Keratinocyte (primary cell): Measurements from ENCODE around the gene FBXO9. TPM values are rescaled to one million over a fixed set of nuclear protein-coding genes. Genes with fewer than 3 reads are reported as not detected.
A peak's percentile ranks its signal among the peaks of the same experiment; 100 is the strongest.

Source experiments
- DNase-seq: peaks from one replicate; pipeline ENCODE4 v3.0.0-alpha.2; 2011; ENCODE audit warnings: low read depth, missing footprints, low spot score
- FAIRE-seq: peaks from 2 replicates; lab custom pipeline; 2011; peaks lifted over from hg19 to GRCh38; lab: Jason Lieb, UNC
- H2AFZ ChIP-seq: 2 replicates; pipeline ENCODE4 v1.6.0; 2012; ENCODE audit warnings: low read length, control low read depth, inconsistent platforms; ENCODE audit not compliant: control insufficient read depth
- H3K27ac ChIP-seq: 2 replicates; pipeline ENCODE4 v1.5.1; 2011; ENCODE audit warnings: low read length; ENCODE audit not compliant: control insufficient read depth, insufficient read depth
- H3K27me3 ChIP-seq: 3 replicates; pipeline ENCODE4 v1.6.0; 2011; ENCODE audit warnings: low read length; ENCODE audit not compliant: control insufficient read depth, insufficient read depth; ENCODE audit errors: extremely low read depth
- H3K36me3 ChIP-seq, 2 experiments: 2 replicates in 1 of 2; 3 replicates in 1 of 2; pipeline ENCODE4 v1.5.1; 2011; ENCODE audit warnings: low read length in 2 of 2, mild to moderate bottlenecking in 1 of 2; ENCODE audit not compliant: control insufficient read depth in 2 of 2, insufficient read depth in 2 of 2; ENCODE audit errors: extremely low read depth in 1 of 2
- H3K4me1 ChIP-seq: 3 replicates; pipeline ENCODE4 v1.5.1; 2011; ENCODE audit warnings: low read length; ENCODE audit not compliant: control insufficient read depth, insufficient read depth; ENCODE audit errors: extremely low read depth
- H3K4me2 ChIP-seq: 3 replicates; pipeline ENCODE4 v1.6.0; 2011; ENCODE audit warnings: low read depth, low read length; ENCODE audit not compliant: control insufficient read depth, insufficient read depth; ENCODE audit errors: extremely low read depth
- H3K4me3 ChIP-seq, 3 experiments: fragments of 200-600 bp in 1 of 3; sonication (generic) in 1 of 3; 2 replicates in 2 of 3; 3 replicates in 1 of 3; pipeline ENCODE4 v1.5.1; 2011 to 2016; ENCODE audit warnings: low read length in 3 of 3, mild to moderate bottlenecking in 3 of 3, control low read depth in 2 of 3, inconsistent platforms in 1 of 3, low read depth in 1 of 3, mixed read lengths in 1 of 3, mixed run types in 1 of 3, moderate library complexity in 1 of 3; ENCODE audit not compliant: control insufficient read depth in 2 of 3, insufficient read depth in 2 of 3; ENCODE audit errors: extremely low read depth in 1 of 3
- H3K79me2 ChIP-seq: 2 replicates; pipeline ENCODE4 v1.6.0; 2012; ENCODE audit warnings: low read length; ENCODE audit not compliant: control insufficient read depth, insufficient read depth
- H3K9ac ChIP-seq: 3 replicates; pipeline ENCODE4 v1.6.0; 2011; ENCODE audit warnings: low read length; ENCODE audit not compliant: control insufficient read depth, insufficient read depth; ENCODE audit errors: extremely low read depth
- H3K9me1 ChIP-seq: 3 replicates; pipeline ENCODE4 v1.6.0; 2011; ENCODE audit warnings: low read length; ENCODE audit not compliant: control insufficient read depth, insufficient read depth; ENCODE audit errors: extremely low read depth
- H3K9me3 ChIP-seq: 2 replicates; pipeline ENCODE4 v1.5.1; 2012; ENCODE audit warnings: low read depth, low read length; ENCODE audit not compliant: control insufficient read depth
- H4K20me1 ChIP-seq: 3 replicates; pipeline ENCODE4 v1.6.0; 2011; ENCODE audit warnings: low read length; ENCODE audit not compliant: control insufficient read depth, insufficient read depth; ENCODE audit errors: extremely low read depth
- EZH2 ChIP-seq: IDR thresholded peaks from one replicate; pipeline ENCODE4 v1.6.1; 2012; ENCODE audit warnings: inconsistent platforms, mild to moderate bottlenecking, low read length, moderate library complexity
- dilution Hi-C: fragments of 300-500 bp; cut with MboI; formaldehyde crosslinking; loops from one replicate; pipeline ENCODE4 v1.7.0; 2020; ENCODE audit warnings: low sequenced_read_pairs; ENCODE audit not compliant: extremely low pct_ligation_motif_present
- polyA minus RNA-seq, 3 experiments: library from RNA; depleted of rRNA, polyadenylated mRNA; stranded (reverse); fragments of >200 nt; gene quantifications; 1 replicate in 1 of 3; 2 replicates in 1 of 3; 3 replicates in 1 of 3; pipeline ENCODE4 v1.2.3, GENCODE V29; 2011
- polyA plus RNA-seq, 5 experiments: library from polyadenylated mRNA; depleted of rRNA in 3 of 5; stranded (reverse) in 3 of 5; stranded (forward) in 1 of 5; unstranded in 1 of 5; fragments of >200 nt; gene quantifications; 1 replicate in 1 of 5; 2 replicates in 3 of 5; 3 replicates in 1 of 5; pipeline versions ENCODE4 v1.2.1 to v1.2.3, GENCODE V29; 2011 to 2012; ENCODE audit warnings: missing spikeins in 2 of 5, low read depth in 1 of 5, low replicate concordance in 1 of 5
- TF ChIP-seq, protein P1 (sequence below), 3 experiments: IDR thresholded peaks in 1 of 3; conservative IDR thresholded peaks in 1 of 3; optimal IDR thresholded peaks in 1 of 3; 2 replicates in 2 of 3; 3 replicates in 1 of 3; pipeline versions ENCODE3 to v1.5.1; 2011; ENCODE audit warnings: low read length in 3 of 3, mild to moderate bottlenecking in 3 of 3, moderate library complexity in 2 of 3, control low read depth in 1 of 3, inconsistent platforms in 1 of 3; ENCODE audit not compliant: insufficient read depth in 2 of 3; ENCODE audit errors: extremely low read depth in 1 of 3

Gene FBXO9
- polyA plus RNA-seq (51.5 to 71.8 TPM (median 52.1 TPM) in 3 replicates), polyA minus RNA-seq (28.5 to 38.0 TPM (median 29.0 TPM) in 3 replicates)
- polyA plus RNA-seq (2011; ENCODE audit: low read depth), result 52.7 TPM
- polyA plus RNA-seq (2011; cell fraction: cytosol; rRNA removed), result 33.6 and 50.0 TPM in 2 replicates
- polyA plus RNA-seq (2011; cell fraction: nucleus; rRNA removed), result 111 and 144 TPM in 2 replicates
- 25.5 and 36.4 TPM in 2 replicates for polyA plus RNA-seq (2012; ENCODE audit: low replicate concordance)
- polyA minus RNA-seq (2011; cell fraction: cytosol; rRNA and poly(A)+ RNA removed), result 42.2 TPM
- polyA minus RNA-seq (2011; cell fraction: nucleus; rRNA and poly(A)+ RNA removed), result 16.0 and 31.1 TPM in 2 replicates

DNA sequence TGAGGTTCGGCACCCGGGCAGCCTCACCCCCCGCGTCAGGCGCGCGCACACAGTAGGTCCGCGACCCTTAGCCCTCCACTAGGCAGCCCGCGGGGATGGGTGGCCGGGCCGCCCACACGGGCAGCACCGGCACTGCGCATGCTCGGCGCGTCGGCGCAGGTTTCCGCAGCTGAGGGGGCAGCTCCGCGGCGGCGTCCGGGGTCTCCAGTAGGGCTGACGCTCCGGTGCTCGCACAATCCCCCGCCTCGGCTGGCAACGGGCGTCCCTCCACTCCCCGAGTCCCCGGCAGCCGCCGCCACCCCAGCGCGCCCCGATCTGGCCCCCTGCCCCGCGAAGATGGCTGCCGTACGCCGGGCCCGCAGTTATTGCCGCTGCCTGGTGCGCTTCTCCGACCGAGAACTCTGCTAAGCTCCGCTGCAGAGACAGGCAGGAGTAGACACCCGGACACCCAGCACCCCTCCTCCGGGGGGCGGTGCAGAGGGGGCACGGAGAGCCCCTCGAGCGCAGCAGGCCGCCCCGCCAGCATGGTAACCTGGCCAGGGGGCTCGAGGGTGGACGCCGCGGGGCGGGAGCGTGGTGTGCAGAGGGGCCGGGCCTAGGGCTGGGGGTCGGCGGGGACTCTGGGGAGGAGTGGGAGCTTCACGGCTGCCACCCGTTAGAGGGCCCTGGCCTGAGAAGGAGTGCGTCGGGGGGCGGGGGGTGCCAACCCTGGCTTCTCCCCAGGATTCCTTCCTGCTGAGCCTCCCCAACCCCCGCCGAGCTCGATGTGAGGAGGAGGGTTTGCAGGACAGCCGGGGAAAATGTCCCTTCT lies at the start of gene FBXO9:
Gene FBXO9 (plus strand): TSS at position 139 of the 811 bp plus-strand sequence. CDS start 386 bp downstream, at position 525.
- Histone ChIP-seq H2AFZ (peak within 1 kb of the TSS; percentile 97), H3K4me3 (peak within 1 kb of the TSS; percentile 87 to 97 (median 92)), H3K27me3 (no peaks in the 10 kb centered on the region), H3K36me3 (no peaks in the 10 kb centered on the region), H3K9me3 (no peaks in the 10 kb centered on the region), H3K27ac (peak within 1 kb of the TSS; percentile 72), H3K4me1 (peaks cover 15% of the 10 kb centered on the region), H4K20me1 (no peaks in the 10 kb centered on the region), H3K9ac (peak within 1 kb of the TSS; percentile 71), H3K4me2 (peak within 1 kb of the TSS; percentile 92), H3K9me1 (no peaks in the 10 kb centered on the region), H3K79me2 (peaks cover 26% of the 10 kb centered on the region)
- no peak for DNase-seq
- no peak for TF ChIP-seq EZH2
- TF ChIP-seq, protein P1, sequence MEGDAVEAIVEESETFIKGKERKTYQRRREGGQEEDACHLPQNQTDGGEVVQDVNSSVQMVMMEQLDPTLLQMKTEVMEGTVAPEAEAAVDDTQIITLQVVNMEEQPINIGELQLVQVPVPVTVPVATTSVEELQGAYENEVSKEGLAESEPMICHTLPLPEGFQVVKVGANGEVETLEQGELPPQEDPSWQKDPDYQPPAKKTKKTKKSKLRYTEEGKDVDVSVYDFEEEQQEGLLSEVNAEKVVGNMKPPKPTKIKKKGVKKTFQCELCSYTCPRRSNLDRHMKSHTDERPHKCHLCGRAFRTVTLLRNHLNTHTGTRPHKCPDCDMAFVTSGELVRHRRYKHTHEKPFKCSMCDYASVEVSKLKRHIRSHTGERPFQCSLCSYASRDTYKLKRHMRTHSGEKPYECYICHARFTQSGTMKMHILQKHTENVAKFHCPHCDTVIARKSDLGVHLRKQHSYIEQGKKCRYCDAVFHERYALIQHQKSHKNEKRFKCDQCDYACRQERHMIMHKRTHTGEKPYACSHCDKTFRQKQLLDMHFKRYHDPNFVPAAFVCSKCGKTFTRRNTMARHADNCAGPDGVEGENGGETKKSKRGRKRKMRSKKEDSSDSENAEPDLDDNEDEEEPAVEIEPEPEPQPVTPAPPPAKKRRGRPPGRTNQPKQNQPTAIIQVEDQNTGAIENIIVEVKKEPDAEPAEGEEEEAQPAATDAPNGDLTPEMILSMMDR (optimal IDR thresholded peaks at IDR 0.05 in 1 of 3, IDR thresholded peaks at IDR 0.05 in 1 of 3, conservative IDR thresholded peaks at IDR 0.05 in 1 of 3; ENCODE audit: extremely low read depth in 1 of 3, insufficient read depth in 2 of 3, low read length in 3 of 3), result no peak
- FAIRE-seq, result no peak
- dilution Hi-C loops, result no loop called here

DNA sequence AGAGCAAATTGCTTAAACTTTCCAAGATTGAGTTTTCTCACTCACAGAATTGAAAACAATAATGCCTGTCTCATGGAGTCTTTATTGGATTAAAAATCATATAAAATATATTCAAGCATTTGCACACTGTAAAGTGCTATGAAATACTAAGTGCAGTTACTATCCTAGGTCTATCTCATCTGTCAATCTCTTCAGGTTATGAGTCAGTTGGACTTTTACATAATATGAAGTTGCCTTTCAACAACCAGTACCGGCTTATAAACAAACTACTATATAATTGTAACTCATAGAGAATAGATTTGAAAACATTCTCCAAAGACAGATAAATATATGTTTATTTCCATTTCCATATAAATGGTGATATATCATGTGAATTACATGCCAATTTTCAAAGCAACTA lies 49.7 kb upstream of the FBXO9 start:
- TF ChIP-seq, protein P1 (optimal IDR thresholded peaks at IDR 0.05 in 1 of 3, IDR thresholded peaks at IDR 0.05 in 1 of 3, conservative IDR thresholded peaks at IDR 0.05 in 1 of 3; ENCODE audit: extremely low read depth in 1 of 3, insufficient read depth in 2 of 3, low read length in 3 of 3), result no peak
- no peak for TF ChIP-seq EZH2
- DNase-seq (no peak), FAIRE-seq (no peak)
- no peak overlapping the region for H3K4me3 ChIP-seq
- peaks cover 2 to 5% of the 10 kb centered on the region in 2 experiments for H3K36me3 ChIP-seq
- no peaks in the 10 kb centered on the region for H3K27me3 ChIP-seq
- dilution Hi-C loops, result no loop called here
- no peaks in the 10 kb centered on the region for H4K20me1 ChIP-seq
- H3K9ac ChIP-seq, result no peak overlapping the region
- H3K4me1 ChIP-seq, result no peaks in the 10 kb centered on the region
- no peaks in the 10 kb centered on the region for H3K9me3 ChIP-seq
- no peak overlapping the region for H3K27ac ChIP-seq
- H3K79me2 ChIP-seq, result no peaks in the 10 kb centered on the region
- H3K9me1 ChIP-seq, result no peaks in the 10 kb centered on the region
- H2AFZ ChIP-seq, result no peak overlapping the region
- H3K4me2 ChIP-seq, result no peak overlapping the region
